SK-N-MC (cell line): ENCODE measurements around the gene TPPP2.

Source experiments
- DNase-seq: peaks from one replicate; pipeline ENCODE4 v3.0.0-alpha.2; 2011; ENCODE audit warnings: low read depth, low spot score
- H3K27ac ChIP-seq: fragments of 200-600 bp; sonication (generic); 2 replicates; pipeline ENCODE4 v1.5.1; 2016; ENCODE audit warnings: mixed run types
- H3K36me3 ChIP-seq: fragments of 200-600 bp; sonication (generic); 2 replicates; pipeline ENCODE4 v1.6.1; 2017; ENCODE audit warnings: antibody characterized with exemption, low read length, mixed read lengths; ENCODE audit not compliant: insufficient read depth
- H3K4me3 ChIP-seq: fragments of 200-600 bp; sonication (generic); 2 replicates; pipeline ENCODE4 v1.5.1; 2016
- H3K9ac ChIP-seq: fragments of 200-600 bp; sonication (generic); 2 replicates; pipeline ENCODE4 v1.8.0; 2017; ENCODE audit warnings: mixed run types, mixed read lengths; ENCODE audit not compliant: insufficient read length
- H3K9me3 ChIP-seq: fragments of 200-600 bp; sonication (generic); 2 replicates; pipeline ENCODE4 v1.6.1; 2017; ENCODE audit warnings: low read depth, mild to moderate bottlenecking, antibody characterized with exemption, low read length, moderate library complexity, mixed read lengths
- EZH2 ChIP-seq: fragments of 200-600 bp; sonication (generic); IDR thresholded peaks from one replicate; pipeline ENCODE4 v1.6.1; 2017; ENCODE audit warnings: antibody characterized with exemption
- FOXP2 ChIP-seq: optimal IDR thresholded peaks from 2 replicates; pipeline ENCODE3; 2011; ENCODE audit warnings: mild to moderate bottlenecking, moderate library complexity; ENCODE audit not compliant: insufficient read depth; ENCODE audit errors: extremely low read length, control extremely low read depth
- POLR2AphosphoS5 ChIP-seq: IDR thresholded peaks from 2 replicates; pipeline ENCODE4 v1.6.1; 2012; ENCODE audit warnings: mild to moderate bottlenecking, low read depth, low read length, borderline replicate concordance

TPPP2 gene

DNA sequence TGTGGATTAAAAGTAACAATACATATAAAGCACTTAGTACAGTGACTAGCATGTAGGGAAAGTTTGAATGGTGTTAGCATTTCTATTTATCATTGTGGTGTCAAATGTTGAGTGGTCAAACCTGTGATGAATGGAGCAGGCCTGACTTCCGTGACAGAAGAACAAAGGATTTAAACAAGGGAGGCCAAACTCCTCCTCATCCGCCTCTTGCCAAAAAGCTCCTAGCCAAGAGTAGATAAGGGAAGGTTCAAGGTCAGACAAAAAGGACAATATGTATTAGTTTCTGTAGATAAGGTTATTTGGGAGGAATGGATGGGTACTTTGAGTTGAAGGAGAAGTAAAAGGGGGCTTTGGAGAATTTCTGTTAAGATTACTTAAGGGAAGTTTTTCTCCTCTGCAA is 18.6 kb downstream of the TPPP2 start:
- DNase-seq: no peak

GRCh38 chr14:21049271-21049673 is 19.3 kb downstream of the TPPP2 start:
- H3K9ac ChIP-seq: no peak overlapping the region
- H3K4me3 ChIP-seq: no peak overlapping the region
- H3K36me3 ChIP-seq: no peaks in the 10 kb centered on the region
- TF ChIP-seq POLR2AphosphoS5: no peak
- no peak for TF ChIP-seq FOXP2
- no peak overlapping the region for H3K27ac ChIP-seq
- H3K9me3 ChIP-seq: no peaks in the 10 kb centered on the region
- DNase-seq: no peak

More for the DNA sequence above, 18.6 kb downstream of the TPPP2 start:
- no peak overlapping the region for H3K4me3 ChIP-seq
- TF ChIP-seq POLR2AphosphoS5: no peak
- H3K27ac ChIP-seq: no peak overlapping the region
- no peak overlapping the region for H3K9ac ChIP-seq
- H3K9me3 ChIP-seq: no peaks in the 10 kb centered on the region
- H3K36me3 ChIP-seq: no peaks in the 10 kb centered on the region

DNA sequence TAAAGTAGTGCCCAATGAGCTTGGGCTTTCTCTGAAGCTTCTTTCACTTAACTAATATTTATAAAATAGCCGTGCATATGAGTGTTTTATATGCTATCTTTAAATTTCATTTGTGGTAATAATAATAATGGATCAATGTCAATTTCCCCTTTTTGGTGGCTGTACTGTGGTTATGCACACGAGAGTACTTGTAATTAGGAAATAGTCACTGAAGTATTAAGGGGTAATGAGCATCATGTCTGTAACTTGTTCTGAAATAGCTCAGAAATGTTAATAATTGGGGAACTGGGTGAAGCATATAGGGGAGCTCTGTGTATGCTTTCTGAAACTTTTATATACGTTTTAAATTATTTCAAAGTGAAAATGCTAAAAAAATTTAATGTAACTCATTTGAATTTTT is 20.6 kb downstream of the TPPP2 start:
- H3K36me3 ChIP-seq: no peaks in the 10 kb centered on the region

GRCh38 chr14:21053184-21054122 is 23.4 kb downstream of the TPPP2 start:
- H3K9me3 ChIP-seq: no peaks in the 10 kb centered on the region
- DNase-seq: no peak
- H3K9ac ChIP-seq: no peak overlapping the region
- no peak overlapping the region for H3K27ac ChIP-seq
- H3K4me3 ChIP-seq: no peak overlapping the region
- no peaks in the 10 kb centered on the region for H3K36me3 ChIP-seq
- TF ChIP-seq POLR2AphosphoS5: no peak
- TF ChIP-seq EZH2: no peak
- TF ChIP-seq FOXP2: no peak

More for the DNA sequence above, 20.6 kb downstream of the TPPP2 start:
- Histone ChIP-seq H3K27ac (no peak overlapping the region), H3K4me3 (no peak overlapping the region), H3K9me3 (no peaks in the 10 kb centered on the region), H3K9ac (no peak overlapping the region)
- no peak for DNase-seq
- TF ChIP-seq POLR2AphosphoS5: no peak
- TF ChIP-seq FOXP2: no peak
- no peak for TF ChIP-seq EZH2

DNA sequence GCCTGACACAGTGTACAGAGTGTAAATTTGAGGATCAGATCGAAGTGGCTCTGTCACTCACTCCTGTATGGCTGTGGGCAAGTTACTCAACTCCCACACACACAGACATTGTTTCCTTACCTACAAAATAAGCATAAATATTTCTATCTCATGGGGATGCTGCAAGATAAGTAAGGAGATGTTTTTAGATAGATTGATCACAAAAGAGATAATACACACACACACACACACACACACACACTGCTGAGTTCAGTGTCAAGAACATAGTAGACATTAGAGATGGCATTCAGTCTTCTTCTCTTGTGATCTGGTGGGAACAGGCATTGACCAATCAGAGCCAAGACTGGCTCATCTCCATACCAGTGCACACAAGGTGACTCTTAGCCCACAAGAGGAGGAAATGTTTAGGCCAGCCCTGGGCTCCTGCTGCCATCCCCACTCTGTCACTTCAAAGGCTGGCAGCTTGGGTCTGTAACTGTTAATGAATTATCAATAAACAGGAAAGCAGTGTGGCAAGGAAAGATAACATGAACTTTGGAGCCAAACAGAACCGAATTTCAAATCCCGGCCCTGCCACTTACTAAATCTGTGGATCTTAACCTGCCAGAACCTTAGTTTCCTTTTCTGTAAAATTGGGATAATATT is 24.2 kb downstream of the TPPP2 start:
- no peak for TF ChIP-seq EZH2
- no peak for TF ChIP-seq POLR2AphosphoS5
- TF ChIP-seq FOXP2: no peak
- no peaks in the 10 kb centered on the region for H3K36me3 ChIP-seq
- H3K9me3 ChIP-seq: no peaks in the 10 kb centered on the region
- H3K4me3 ChIP-seq: no peak overlapping the region
- no peak overlapping the region for H3K27ac ChIP-seq
- H3K9ac ChIP-seq: no peak overlapping the region
- no peak for DNase-seq

DNA sequence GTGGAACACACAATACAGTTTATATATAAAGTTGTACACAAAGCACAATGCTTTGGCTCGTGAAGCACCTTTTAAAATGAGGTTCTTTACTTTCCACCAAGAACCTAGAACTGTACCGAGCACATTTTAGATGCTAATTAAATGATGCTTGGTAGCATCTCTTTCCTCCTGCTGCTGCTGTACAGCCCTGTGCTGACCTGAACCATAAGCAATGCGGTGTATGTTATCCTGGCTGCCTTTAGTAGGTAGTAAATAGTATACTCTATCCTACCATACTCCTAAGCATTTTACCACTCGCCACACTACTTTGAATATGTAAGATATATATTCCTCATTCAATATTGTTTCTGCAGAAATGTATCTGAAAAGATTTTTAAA is 24.7 kb downstream of the TPPP2 start:
- TF ChIP-seq FOXP2: no peak
- no peak for TF ChIP-seq POLR2AphosphoS5
- no peak for TF ChIP-seq EZH2
- DNase-seq: no peak

GRCh38 chr14:21055432-21056117 is 25.6 kb downstream of the TPPP2 start:
- no peak overlapping the region for H3K9ac ChIP-seq

More for the DNA sequence above, 24.7 kb downstream of the TPPP2 start:
- H3K27ac ChIP-seq: no peak overlapping the region
- no peaks in the 10 kb centered on the region for H3K36me3 ChIP-seq
- no peak overlapping the region for H3K4me3 ChIP-seq
- no peaks in the 10 kb centered on the region for H3K9me3 ChIP-seq
- H3K9ac ChIP-seq: no peak overlapping the region

DNA sequence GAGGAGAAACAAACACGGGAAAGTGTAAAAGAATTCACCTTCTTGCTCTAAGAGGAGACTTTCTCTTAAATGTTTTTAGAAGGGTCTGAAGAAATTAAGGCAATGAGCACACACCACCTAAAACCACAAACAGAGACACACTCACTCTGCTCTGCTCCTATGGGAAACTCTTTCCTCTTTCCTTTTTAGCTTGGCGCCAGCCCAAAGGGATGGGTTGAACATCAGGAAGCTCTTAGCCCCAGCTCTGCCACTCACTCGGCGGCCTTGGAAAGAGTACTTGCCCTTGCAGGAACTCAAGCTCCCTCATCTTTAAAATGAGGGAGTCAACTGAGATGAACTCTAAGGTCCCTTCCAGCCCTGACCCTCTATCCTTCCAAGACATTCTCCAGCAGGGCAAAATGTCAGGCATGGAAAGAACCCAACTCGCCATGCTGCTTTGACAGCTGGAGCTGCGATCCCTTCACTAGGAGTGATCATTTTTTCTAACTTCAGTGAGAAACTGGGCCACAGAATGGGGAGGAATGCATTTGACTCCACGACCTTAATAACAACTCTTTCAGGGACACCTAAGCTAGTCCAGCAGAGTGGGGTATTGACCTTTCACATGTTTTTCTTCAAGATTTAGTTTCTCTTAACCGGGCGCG is 26.6 kb downstream of the TPPP2 start:
- TF ChIP-seq FOXP2: no peak
- no peak for TF ChIP-seq EZH2
- TF ChIP-seq POLR2AphosphoS5: no peak
- Histone ChIP-seq H3K36me3 (no peaks in the 10 kb centered on the region), H3K9ac (no peak overlapping the region)

More at GRCh38 chr14:21055432-21056117, 25.6 kb downstream of the TPPP2 start:
- DNase-seq: no peak
- Histone ChIP-seq H3K4me3 (no peak overlapping the region), H3K27ac (no peak overlapping the region), H3K36me3 (no peaks in the 10 kb centered on the region), H3K9me3 (no peaks in the 10 kb centered on the region)
- TF ChIP-seq POLR2AphosphoS5: no peak
- no peak for TF ChIP-seq FOXP2
- TF ChIP-seq EZH2: no peak

More for the DNA sequence above, 26.6 kb downstream of the TPPP2 start:
- DNase-seq: no peak
- 0 out of 2 replicates have a peak overlapping the region, but pooled peaks have one; percentile 3 for H3K27ac ChIP-seq
- no peaks in the 10 kb centered on the region for H3K9me3 ChIP-seq
- no peak overlapping the region for H3K4me3 ChIP-seq
